AG20443 (cell line): Measurements from ENCODE around the gene HDLBP.
"Not testable (repeated sequence)": the region's sequence is repeated elsewhere in the genome, so short reads cannot be mapped to it uniquely, and the experiment has no call there.

Source experiments
- DNase-seq: peaks from one replicate; pipeline ENCODE4 v3.0.0; 2012; ENCODE audit warnings: low spot score, mixed read lengths

HDLBP gene

DNA sequence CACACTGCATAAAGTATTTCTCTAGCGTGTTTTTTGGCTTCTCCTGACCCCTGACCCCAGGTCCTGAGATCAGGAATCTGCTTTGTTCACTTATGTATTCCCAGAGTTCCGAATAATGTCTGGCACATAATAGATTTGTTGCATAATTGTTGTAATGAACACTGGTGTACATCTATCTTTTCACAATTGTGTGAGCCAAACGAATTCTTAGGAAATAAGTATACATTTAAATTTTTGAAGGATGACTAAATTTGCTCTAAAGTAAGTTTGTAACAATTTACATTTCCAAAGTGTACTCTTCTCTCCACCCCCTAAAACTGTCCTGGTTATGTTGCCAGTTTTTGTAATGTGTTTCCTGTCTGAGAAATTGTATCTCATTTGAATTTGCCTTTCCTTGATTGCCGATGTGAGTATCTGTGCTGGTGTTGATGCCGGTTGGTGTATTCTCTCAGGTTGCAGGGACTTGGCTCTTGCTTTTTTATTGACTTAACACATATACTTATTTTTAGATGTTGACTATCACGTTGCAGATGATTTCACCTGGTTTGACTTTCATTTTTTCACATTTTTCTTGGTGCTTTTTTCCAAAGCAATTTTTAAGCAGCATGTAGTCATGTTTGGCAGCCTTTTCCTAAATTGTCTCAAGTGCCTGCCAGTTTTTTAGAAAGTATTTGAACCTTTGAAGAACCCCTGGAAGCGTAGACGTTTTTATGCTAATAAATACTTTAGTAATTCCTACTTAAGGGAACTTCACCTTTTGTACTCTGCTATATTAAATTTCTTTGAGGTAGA, 24.6 kb upstream of the HDLBP start:
- DNase-seq: no peak

DNA sequence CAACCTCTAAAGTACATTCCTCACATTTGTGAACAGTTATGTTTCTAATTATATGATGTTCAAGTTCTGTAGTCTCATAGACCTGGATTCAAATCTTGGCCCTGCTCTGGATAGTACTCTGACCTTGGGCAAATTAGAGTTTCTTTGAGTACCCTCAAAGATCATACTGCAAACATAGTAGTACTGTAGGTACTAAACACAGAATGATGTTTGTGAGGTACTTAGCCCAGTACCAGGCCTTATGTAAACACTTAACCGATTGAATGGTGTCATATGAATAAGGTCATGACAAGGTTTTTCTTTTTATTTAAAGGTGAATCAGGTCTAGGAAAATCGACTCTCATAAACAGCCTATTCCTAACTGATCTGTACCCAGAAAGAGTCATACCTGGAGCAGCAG, 19.3 kb upstream of the HDLBP start:
- DNase-seq: no peak

DNA sequence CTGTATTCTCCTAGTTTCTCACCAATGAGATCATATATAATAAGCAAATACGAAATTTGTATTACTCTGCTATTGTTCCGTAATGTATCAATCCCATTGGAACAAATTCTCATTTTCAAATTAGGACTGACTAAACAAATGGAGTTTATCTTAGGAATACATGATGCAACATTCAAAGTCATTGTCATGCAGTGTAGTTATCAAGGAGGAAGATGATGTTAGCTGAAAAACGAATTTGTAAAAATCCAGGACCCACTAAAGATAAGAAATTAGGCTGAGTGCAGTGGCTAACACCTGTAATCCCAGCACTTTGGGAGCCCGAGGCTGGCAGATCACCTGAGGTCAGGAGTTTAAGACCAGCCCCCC, 15.1 kb upstream of the HDLBP start:
- no peak for DNase-seq

- no peak for DNase-seq
Measured at GRCh38 chr2:241329669-241330615, 14.5 kb upstream of the HDLBP start.

DNA sequence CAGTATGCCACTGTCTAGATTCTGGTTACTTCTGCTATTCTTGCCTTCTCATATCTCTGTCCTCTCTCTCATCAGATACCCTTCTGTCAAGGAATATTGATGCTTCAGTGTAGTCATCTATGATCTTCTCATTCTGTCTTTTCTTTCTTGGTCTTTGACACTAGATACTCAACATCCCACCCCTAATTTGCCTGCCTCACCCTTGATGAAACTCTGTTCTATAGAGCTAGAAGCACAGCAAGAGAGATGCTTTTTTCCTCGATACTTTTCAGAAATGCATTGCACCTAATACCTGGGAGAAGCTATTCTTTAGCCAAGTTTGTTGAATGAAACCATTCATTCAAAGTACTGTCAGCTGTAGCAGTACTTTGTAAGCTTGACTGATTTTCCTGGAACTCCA, 9.8 kb upstream of the HDLBP start:
- no peak for DNase-seq

- DNase-seq: no peak
Measured at GRCh38 chr2:241324775-241325174, 9.3 kb upstream of the HDLBP start.

DNA sequence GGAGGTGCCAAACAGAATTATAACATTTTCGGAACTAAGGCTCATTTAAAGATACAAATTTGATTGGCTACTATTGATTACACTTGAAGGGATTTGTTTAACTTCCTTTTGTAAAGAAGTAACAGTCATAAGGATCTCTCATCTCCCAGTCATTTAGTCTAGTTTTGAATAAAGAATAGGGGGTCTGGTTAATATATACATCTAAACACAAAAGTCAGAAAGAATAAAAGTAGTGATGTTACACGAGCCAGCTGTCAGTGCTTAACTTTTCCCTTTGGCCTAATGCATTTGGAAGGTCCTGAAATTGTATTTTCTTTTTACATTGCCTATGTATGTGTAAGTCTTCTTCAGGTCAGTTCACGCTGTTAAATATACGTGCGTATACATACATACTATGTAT, 8.3 kb upstream of the HDLBP start:
- DNase-seq: no peak

GRCh38 chr2:241321886-241322285, 6.4 kb upstream of the HDLBP start:
- DNase-seq: no peak

GRCh38 chr2:241321033-241321432, 5.6 kb upstream of the HDLBP start:
- DNase-seq: no peak

DNA sequence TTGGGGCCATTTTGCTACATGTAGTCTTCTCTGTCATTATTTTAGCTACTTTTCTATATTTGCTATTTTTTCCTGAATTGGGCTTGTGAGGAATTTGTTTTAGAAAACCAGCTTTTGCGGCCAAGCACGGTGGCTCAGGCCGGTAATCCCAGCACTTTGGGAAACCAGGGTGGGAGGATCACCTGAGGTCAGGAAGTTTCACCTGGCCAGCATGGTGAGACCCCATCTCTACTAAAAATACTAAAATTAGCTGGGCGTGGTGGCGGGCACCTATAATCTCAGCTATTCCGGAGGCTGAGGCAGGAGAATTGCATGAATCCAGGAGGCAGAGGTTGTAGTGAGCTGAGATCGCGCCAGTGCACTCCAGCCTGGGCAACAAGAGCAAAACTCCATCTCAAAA, 4.9 kb upstream of the HDLBP start:
- DNase-seq: no peak

GRCh38 chr2:241318830-241319229, 3.4 kb upstream of the HDLBP start:
- not testable (repeated sequence) for DNase-seq

DNA sequence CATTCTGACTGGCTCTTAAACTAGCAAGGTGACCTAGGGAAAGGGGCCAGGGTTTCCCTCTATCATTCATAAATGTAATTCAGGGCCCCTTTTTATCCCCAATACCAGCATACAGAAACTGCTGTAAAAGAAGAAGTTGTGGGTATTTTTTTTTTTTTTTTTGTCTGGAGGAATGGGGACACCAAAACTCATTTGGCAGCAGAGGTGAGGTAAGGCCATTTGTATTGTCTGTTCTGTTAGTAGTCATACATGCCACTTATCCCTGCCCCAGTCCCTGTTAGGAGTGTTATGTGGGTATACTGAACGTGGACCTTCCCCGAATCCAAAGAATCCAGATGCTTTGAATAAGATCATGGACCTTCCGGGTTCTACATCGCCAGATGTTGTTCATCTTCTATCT, 1.9 kb upstream of the HDLBP start:
- no peak for DNase-seq

GRCh38 chr2:241316825-241317224, 1.4 kb upstream of the HDLBP start:
- DNase-seq: no peak

DNA sequence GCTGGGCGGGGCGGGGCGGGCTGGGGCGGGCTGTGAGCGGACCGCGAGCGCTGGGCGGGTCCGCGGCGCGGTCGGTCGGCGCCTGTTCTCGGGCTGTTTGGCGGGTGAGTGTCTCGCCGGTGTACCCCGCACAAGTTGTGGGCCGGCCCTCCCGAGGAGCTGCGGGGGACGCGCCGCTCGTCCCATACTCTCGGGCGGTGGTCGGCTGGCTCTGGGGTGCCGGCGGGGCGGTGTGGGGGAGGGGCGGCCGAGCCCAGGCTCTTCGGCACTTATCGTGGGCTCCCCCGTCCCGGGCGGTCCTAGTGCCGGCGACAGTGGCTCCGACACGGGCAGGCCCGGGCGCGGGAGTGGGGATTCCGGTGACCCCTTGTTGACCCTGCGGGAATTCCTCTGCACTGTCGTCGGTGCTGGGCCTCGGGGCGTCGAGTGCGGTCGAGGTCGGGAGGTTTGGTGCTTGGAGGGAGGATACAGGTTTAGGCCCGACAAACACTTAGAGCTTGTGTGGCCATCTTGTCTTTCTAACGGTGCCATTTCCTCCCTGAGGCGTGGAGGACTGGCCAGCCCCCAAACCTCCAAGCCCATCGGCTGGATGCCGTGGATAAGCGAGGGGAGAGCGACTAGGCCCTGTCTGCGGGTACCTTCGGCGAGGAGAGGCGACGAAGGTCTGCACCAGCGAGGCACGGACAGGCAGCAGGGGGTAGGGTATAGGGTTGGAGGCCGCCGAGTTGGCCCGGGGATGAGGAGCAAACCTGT, 583 bp upstream of the HDLBP start, which contains the start of gene SEPTIN2:
Gene SEPTIN2, plus strand, starts transcription at position 47 of the 753 bp plus-strand sequence. CDS start 8,308 bp downstream, outside the sequence.
- DNase-seq: no peak

DNA sequence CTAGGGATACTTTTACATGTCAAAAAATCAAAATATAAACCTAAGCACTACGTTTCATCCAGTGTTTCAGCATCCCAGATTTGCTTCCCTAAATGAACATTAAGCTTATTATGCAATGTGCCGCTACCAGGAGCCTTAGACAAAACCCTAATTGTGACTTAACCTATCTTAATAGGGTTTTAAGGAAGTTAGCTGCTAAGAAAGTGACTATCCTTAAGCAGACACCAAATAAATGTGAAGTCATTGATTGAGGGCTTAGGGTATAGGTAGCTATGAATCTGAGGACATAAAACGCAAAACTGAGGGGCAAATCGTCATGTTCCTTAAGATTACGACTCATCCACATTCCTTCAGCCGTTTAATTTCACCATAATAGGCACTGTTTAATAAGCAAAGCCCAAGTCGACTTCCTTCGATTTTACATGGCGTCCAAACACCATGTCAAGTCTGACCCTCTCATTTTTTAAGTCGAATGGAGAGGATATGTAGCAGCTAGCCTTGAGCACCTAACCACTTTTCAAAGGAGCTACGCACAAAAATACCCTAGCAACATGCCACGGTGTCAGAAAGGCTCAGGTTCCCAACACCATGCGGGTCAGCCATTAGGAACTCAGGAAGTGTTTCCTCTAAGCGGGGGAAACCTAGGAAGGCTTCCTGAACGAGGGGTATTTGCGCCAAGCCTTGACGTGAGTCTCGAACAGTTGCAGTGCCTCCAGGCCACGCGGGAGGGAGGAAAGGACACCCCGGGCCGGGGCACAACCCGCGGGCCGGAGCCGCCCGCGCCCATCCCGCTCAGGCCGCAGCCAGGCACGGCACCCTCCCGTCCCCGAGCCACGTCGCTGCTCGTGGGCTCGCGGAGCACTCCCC, 1.0 kb downstream of the HDLBP start:
- DNase-seq: no peak

DNA sequence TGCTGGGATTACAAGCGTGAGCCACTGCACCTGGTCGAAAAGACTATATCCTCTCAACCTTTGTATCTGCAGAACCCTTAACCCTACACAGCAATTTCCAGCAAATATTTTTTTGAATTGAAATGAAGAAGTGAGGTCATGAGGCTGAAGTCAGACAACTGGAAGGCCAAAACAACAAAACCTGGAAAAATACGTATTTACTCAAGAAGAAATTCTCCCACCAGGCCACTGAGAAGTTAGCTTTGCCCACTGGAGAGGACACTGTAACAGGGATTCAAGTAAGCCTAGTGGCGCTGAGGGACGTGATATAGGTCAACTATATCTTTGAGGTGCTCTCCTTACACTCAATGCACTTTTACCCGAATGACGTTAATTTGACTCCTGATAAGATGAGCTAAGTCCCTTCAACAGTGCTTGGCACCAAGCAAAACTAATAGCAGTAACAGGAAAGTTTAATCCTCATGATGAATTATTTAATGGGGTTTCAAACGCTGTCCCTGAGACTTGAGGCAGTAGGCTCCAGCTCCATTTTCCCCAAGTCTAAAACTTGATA, 1.9 kb downstream of the HDLBP start:
- DNase-seq: no peak

GRCh38 chr2:241312082-241312481, 3.4 kb downstream of the HDLBP start:
- DNase-seq: peak; percentile 42

- DNase-seq: no peak
Measured at GRCh38 chr2:241310917-241311566, 4.4 kb downstream of the HDLBP start.

GRCh38 chr2:241309684-241310117, 5.8 kb downstream of the HDLBP start:
- peak; percentile 61 for DNase-seq

DNA sequence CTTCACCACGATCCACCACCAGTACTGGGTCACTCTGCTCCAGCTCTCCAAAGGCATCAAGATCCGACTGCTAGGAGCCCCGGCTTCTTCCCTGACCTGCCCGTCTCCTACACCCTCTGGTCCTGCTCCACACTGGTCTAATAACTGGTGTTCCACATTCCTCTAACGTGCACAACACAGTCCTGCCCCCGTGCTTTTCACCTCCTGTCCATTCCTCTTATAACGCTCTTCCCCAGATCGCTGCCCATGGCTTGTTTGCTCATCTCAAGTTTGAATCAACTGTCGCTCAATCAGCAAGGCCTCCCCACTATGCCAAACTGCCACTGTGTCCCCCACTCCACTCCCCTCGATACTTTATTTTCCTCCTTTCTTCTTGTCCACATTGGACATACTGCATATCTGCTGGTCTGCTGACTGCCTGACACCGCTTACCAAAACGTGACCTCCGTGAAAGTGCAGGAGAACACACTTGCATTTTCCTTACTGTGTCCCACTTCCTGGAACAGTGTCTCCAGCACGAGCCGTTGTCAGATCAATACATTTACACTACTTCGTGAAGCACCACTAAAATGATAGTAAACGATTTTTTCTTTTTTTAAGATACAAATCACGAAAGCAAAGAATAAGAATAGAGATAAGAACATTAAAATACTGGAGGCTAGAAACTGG, 6.5 kb downstream of the HDLBP start:
- DNase-seq: no peak
